Adrenal gland (tissue), 19 donors: ENCODE results near the gene ZNF460. TPM values are rescaled to one million over a fixed set of nuclear protein-coding genes. Genes with fewer than 3 reads are reported as not detected.

Experiments used
- DNase-seq, 7 donors: peaks; one replicate each; pipeline ENCODE4 v3.0.0-alpha.2; 2019 to 2020
- H3K27ac ChIP-seq, 5 donors: fragments of 200-600 bp; sonication (generic) in 4 of 5; 1 replicate in 3 of 5; 2 replicates in 2 of 5; pipeline versions ENCODE4 v1.5.1 to v1.8.0; 2016 to 2020; ENCODE audit warnings: mild to moderate bottlenecking in 1 of 5
- H3K27me3 ChIP-seq: fragments of 200-600 bp; 2 replicates; pipeline ENCODE4 v1.8.0; 2021
- H3K36me3 ChIP-seq, 2 donors: fragments of 200-600 bp; replicated peaks in 1 of 2; 1 replicate in 1 of 2; 2 replicates in 1 of 2; pipeline versions ENCODE4 v1.5.1 to v1.8.0; 2018 to 2022
- H3K4me1 ChIP-seq, 2 donors: fragments of 200-600 bp; replicated peaks in 1 of 2; 1 replicate in 1 of 2; 2 replicates in 1 of 2; pipeline versions ENCODE4 v1.5.1 to v1.8.0; 2018 to 2021
- H3K4me3 ChIP-seq, 4 donors: fragments of 200-600 bp; sonication (generic) in 3 of 4; one replicate each; pipeline ENCODE4 v1.5.1; 2016 to 2018
- H3K9me3 ChIP-seq, 3 donors: fragments of 200-600 bp; sonication (generic) in 1 of 3; replicated peaks in 1 of 3; 1 replicate in 2 of 3; 2 replicates in 1 of 3; pipeline versions ENCODE4 v1.5.1 to v1.8.0; 2016 to 2021
- CTCF ChIP-seq, 6 experiments: fragments of 450-650 bp in 4 of 6; fragments of 200-600 bp in 2 of 6; sonication (generic) in 1 of 6; IDR thresholded peaks; 1 replicate in 5 of 6; 2 replicates in 1 of 6; pipeline versions ENCODE4 v1.5.1 to v1.8.0; 2016 to 2021; ENCODE audit warnings: antibody characterized with exemption in 6 of 6, mild to moderate bottlenecking in 2 of 6, moderate library complexity in 1 of 6
- POLR2A ChIP-seq, 2 donors: fragments of 450-650 bp; IDR thresholded peaks; one replicate each; pipeline ENCODE4 v1.6.1; 2017; ENCODE audit warnings: antibody characterized with exemption in 2 of 2, mild to moderate bottlenecking in 2 of 2, moderate library complexity in 1 of 2
- WGBS, 4 donors: extraction: QIAGEN DNeasy Blood & Tissue Kit in 2 of 4; methylation state at CpG; one replicate each; pipeline versions ENCODE4 v1.1.5 to v1.1.7; 2013 to 2017; 5-methylcytosine and 5-hydroxymethylcytosine counted together
- intact Hi-C, 2 donors: fragments of 100-400 bp; cut with DNase I; formaldehyde crosslinking; loops; one replicate each; pipeline versions ENCODE4 v1.14.1 to v1.15.0; 2022 to 2023
- long read RNA-seq, 10 donors: library from polyadenylated mRNA in 3 of 10; unstranded in 2 of 10; stranded (forward) in 1 of 10; transcript quantifications; one replicate each; pipeline ENCODE4 v2.0.0 and lab custom pipeline, GENCODE V29; 2021 to 2026
- polyA plus RNA-seq, 3 donors: library from polyadenylated mRNA; stranded (reverse); fragments of 200-250 nt in 2 of 3; fragments of 350-450 nt in 1 of 3; fragmentation: Illumina TruSeq in 1 of 3; extraction: RNeasy Lipid Tissue Mini Kit (QIAGEN cat#74804) in 1 of 3; gene quantifications; one replicate each; pipeline ENCODE4 v1.2.3, GENCODE V29; 2013 to 2014
- total RNA-seq, 9 donors: library from RNA; depleted of rRNA in 4 of 9; stranded (reverse); fragments of >200 nt in 4 of 9; fragments of 120-200 nt in 1 of 9; fragmentation: NEBNext Ultra II Directional in 1 of 9; extraction: Animal tissue kit (Norgen Biotek cat#: 25700) in 1 of 9; gene quantifications; one replicate each; pipeline versions ENCODE4 v1.1.0 to v1.2.4, GENCODE V29; 2013 to 2023
- donor health status: healthy with polysubstance abuse.
- donor health status: Bipolar disorder and iron deficiency.
- donor health status: DM: yes; HTN: yes; CAD: no.
- donor health status: DM: no; HTN: no; CAD: no.
- donor health status: DM: no; HTN: no; CAD: no.
- donor health status: DM: yes; HTN: yes; CAD: no.

The ZNF460 gene
- total RNA-seq (100 to 1,000 TPM in 1 of 9 donors, 10 to 100 TPM in 8; 36.6 to 107 (median 60.4) TPM), polyA plus RNA-seq (1 to 10 TPM in 2 of 3 donors, under 1 TPM in 1; 0.54 to 9.3 (median 1.8) TPM)
- long read RNA-seq, donor 1: 0 reads
- long read RNA-seq, donor 2, partial matches to known transcripts: 0 of 1 reads
- long read RNA-seq, donor 2, other reads (novel, unspliced or antisense): 0 of 1 reads
- long read RNA-seq, donor 3: 0 reads
- long read RNA-seq, donor 4: 0 reads
- long read RNA-seq, donor 5: 0 reads
- long read RNA-seq, donor 6, partial matches to known transcripts: 1 of 1 reads
- long read RNA-seq, donor 6, other reads (novel, unspliced or antisense): 0 of 1 reads
- long read RNA-seq, donor 7: 0 reads
- long read RNA-seq, donor 8: 0 reads
- long read RNA-seq, donor 9: 0 reads
- long read RNA-seq, donor 10, partial matches to known transcripts: 0 of 1 reads
- long read RNA-seq, donor 10, other reads (novel, unspliced or antisense): 0 of 1 reads

- Histone ChIP-seq H3K9me3 (no peaks in the 10 kb centered on the region), H3K4me1 (peaks cover 37 to 54% of the 10 kb centered on the region in 2 donors), H3K27ac (peak within 1 kb of the TSS; percentile 95 to 100 (median 98)), H3K27me3 (no peaks in the 10 kb centered on the region), H3K4me3 (peak within 1 kb of the TSS; percentile 50 to 89 (median 69)), H3K36me3 (peaks cover 0 to 13% of the 10 kb centered on the region in 2 donors)
- TF ChIP-seq POLR2A (IDR thresholded peaks at IDR 0.05) (peak; percentile 41 to 80), CTCF (IDR thresholded peaks at IDR 0.05) (peak in 1 of 6 experiments; percentile 10)
- intact Hi-C loops: no loop called here
- peak; percentile 96 to 99 (median 97) for DNase-seq
- 0 to 1% (median 0%) methylated on average over 26 to 71 of the region's 71 CpGs for WGBS, 4 donors
Observed at GRCh38 chr19:57280165-57280961, at the start of gene ZNF460. Gene ZNF460 (plus strand): TSS chr19:57280485. CDS start chr19:57280807, 322 bp downstream.

DNA sequence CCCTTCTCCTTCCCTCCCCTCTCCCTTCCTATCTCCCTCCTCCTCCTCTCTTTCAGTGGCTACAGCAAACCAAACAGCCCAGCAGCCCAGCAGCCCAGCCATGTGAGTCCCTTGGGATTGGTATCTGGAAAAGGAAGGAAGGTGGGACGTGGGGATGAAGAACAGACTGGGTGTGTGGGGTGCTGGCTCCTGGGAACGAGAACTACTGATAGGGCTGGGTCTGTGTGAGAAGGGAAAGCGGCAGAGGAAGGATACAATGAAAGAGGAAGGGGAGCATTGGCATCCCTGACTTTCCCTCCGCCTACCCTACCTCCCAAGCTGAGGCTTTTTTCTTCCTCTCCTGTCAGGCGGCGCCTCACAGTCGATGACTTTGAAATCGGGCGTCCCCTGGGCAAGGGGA, 48.6 kb upstream of the ZNF460 start:
- TF ChIP-seq POLR2A (IDR thresholded peaks at IDR 0.05): no peak
- WGBS, 4 donors: 69 to 81% (median 76%) methylated on average over 9 of the region's 9 CpGs
- H3K9me3 ChIP-seq: no peaks in the 10 kb centered on the region
- no peaks in the 10 kb centered on the region for H3K27me3 ChIP-seq
- intact Hi-C loops: no loop called here
- H3K27ac ChIP-seq: no peak overlapping the region
- no peak overlapping the region for H3K4me3 ChIP-seq
- H3K36me3 ChIP-seq: no peaks in the 10 kb centered on the region
- H3K4me1 ChIP-seq: no peaks in the 10 kb centered on the region
- DNase-seq: no peak

DNA sequence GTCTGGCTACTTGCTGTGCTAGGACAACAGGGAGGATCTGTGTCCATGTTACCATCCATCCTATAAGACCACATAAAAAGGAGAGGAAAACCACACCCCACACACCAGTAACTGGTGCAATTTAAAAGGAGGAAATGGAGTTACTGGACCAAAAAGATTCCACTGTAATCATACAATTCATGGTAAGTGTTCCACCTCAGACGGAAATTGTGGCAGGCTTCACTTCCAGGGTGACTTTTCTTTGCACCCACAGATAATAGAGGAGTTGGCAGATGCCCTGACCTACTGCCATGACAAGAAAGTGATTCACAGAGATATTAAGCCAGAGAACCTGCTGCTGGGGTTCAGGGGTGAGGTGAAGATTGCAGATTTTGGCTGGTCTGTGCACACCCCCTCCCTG, 47.1 kb upstream of the ZNF460 start:
- Histone ChIP-seq H3K4me1 (no peaks in the 10 kb centered on the region), H3K27ac (no peak overlapping the region), H3K36me3 (no peaks in the 10 kb centered on the region), H3K9me3 (no peaks in the 10 kb centered on the region), H3K4me3 (no peak overlapping the region), H3K27me3 (no peaks in the 10 kb centered on the region)
- no peak for DNase-seq
- intact Hi-C loops: no loop called here
- TF ChIP-seq POLR2A (IDR thresholded peaks at IDR 0.05): no peak
- no peak for TF ChIP-seq CTCF (IDR thresholded peaks at IDR 0.05)
- WGBS, 4 donors: 73 to 90% (median 87%) methylated on average over 1 of the region's 1 CpG

- peak in 3 of 7 donors; percentile 21 to 30 (median 28) for DNase-seq
- H3K27me3 ChIP-seq: no peaks in the 10 kb centered on the region
- H3K27ac ChIP-seq: peak overlapping the region; percentile 55 to 90 (median 87)
- WGBS, 4 donors: 22 to 31% (median 23%) methylated on average over 12 of the region's 12 CpGs
- H3K36me3 ChIP-seq: peaks cover 0 to 12% of the 10 kb centered on the region in 2 donors
- H3K4me3 ChIP-seq: peak overlapping the region; percentile 74 to 99 (median 74)
- intact Hi-C loops: loop anchor here in 1 of 2 donors (5.0 kb wide), 1 partner anchor 37 kb away; no protein-coding TSS in a partner anchor
- TF ChIP-seq CTCF (IDR thresholded peaks at IDR 0.05): no peak
- TF ChIP-seq POLR2A (IDR thresholded peaks at IDR 0.05): no peak
- H3K4me1 ChIP-seq: peaks cover 12 to 31% of the 10 kb centered on the region in 2 donors
- H3K9me3 ChIP-seq: no peaks in the 10 kb centered on the region
Observed at GRCh38 chr19:57239982-57240310, 40.3 kb upstream of the ZNF460 start.
